ENCODE results near the gene VGLL4. TPM values are rescaled to one million over a fixed set of nuclear protein-coding genes. Genes with fewer than 3 reads are reported as not detected.

The VGLL4 gene
- polyA plus RNA-seq, 1 donor: 50.7 TPM

GRCh38 chr3:11625376-11626083 is 18.2 kb downstream of the VGLL4 start:
- no peak for DNase-seq

DNA sequence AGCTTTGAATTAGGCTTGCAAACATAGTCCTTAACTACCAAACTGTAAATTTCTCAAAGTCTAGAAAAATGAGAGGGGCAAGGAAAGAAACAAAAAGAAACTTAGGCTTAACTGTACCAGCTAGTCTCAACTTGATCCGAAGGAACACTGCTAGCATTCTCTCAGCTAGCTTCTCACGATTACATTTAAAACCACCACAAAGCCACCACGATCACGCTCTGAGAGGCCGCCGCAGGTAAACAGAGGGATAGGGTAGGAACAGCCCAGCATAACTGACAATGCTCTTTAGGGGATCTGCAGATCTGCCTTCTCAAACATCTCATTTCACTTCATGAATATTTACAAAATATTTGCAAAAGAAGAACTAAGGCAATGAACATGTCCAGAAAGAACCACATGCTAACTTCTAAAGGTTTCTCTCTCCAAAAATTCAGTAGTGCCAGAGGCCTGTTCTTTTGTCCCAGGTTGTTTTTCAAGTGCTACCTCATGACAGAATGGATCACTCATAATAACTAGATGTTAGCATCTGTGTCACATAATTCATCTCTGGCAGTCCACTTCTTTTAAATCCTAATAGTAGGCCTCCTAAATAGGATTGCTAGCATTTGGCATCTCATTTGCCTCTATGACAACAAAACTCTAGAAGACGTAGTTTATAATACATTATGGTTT is 18.9 kb downstream of the VGLL4 start:
- no peak for DNase-seq

DNA sequence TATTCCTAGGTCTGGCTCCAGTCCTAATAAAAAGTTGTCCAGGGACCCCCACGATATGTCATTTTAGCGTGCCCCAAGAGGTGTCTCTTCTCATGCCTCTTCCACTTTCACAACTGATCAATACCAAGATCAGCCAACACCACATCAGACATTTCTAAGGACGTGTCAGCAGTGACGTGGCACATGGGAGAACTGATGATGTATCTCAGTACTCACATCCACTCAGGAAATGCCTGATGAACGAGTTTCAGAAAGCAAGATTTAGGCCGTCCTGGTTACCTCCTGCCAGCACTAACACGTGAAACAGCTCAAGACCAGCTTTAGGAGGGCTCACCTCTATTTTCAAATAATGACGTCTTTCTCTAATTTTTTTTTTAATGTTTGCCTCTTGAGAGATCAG is 19.6 kb downstream of the VGLL4 start:
- DNase-seq: no peak

DNA sequence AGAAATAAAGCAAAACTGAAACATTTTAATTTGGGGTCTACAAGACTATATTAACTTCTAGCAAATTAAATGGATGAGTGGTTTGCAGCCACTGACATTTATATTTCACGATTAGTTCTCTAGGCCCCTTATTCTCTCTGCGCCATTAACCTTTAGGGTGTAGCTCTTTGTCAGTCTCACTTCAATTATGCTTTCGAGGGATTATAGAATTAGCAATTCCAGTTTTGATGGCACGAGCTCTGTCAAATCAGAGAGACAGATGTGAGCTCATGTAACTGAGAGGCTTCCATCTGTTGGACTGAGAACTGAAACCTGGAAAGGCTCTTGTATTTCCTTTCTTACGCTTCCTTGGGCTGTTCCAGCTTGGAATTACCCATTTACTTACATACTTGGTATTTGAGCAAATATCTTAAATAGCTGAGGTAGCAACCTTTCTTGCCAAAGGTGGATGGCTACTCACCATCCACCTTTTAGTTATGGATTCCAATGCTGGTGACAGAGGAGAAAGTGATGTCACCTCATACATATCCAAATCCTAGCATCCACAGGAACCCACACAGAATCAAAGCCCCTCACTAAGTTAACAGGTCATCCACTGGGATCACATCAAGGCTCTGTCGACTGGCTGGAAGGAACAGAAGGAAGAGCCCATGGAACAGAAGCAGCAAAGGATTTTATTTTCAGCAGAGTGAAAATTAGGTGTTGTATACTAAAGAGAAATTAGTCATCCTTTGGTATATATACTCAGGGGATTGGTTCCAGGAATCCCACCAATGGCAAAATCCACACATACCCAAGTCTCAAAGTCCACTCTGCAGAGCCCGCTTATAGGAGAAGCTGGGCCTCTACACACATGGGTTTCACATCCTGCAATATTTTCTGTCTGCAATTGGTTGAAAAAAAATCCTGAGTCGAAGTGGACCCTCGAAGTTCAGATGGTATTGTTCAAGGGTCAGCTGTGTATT is 20.8 kb downstream of the VGLL4 start:
- no peak for DNase-seq

DNA sequence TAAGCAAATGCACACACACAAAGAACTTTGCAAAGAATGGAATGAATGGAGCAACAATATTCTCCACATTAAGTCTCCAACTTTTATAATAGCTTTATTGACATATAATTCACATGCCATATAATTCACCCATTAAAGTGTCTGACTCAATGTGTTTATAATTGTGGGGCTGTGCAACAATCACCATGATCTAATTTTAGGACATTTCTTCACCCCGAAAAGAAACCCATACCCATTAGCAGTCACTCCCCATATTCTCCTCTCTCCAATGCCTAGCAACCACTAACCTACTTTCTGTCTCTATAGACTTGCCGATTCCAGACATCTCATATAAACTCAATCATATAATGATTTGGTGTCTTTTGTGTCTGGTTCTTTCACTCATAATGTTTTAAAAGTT is 22.6 kb downstream of the VGLL4 start:
- no peak for DNase-seq

- DNase-seq: no peak
Observed at GRCh38 chr3:11619946-11620652, 23.6 kb downstream of the VGLL4 start.

- no peak for DNase-seq
Observed at GRCh38 chr3:11619461-11619860, 24.3 kb downstream of the VGLL4 start.

DNA sequence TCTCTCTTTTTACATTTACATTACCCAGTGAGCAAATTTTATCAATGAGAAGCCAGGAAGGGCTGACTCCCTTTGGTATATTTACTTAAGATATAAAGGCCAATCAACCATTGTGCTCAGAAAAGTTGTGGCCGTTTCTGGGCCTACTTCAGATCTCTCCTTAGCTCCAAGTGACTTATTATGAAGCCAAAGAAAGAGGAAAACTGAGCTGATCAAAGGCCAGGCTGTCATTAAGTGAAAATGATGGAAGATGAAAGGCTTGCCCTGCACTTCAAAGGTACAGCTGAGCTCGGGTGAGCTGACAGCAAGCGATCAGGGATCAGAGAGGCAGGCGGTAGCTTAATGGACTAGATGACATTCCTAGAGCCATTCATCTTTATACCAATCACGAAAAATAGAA is 24.8 kb downstream of the VGLL4 start:
- DNase-seq: no peak

GRCh38 chr3:11616551-11616950 is 27.2 kb downstream of the VGLL4 start:
- DNase-seq: no peak

GRCh38 chr3:11613851-11614487 is 29.7 kb downstream of the VGLL4 start:
- DNase-seq: no peak

GRCh38 chr3:11613319-11613718 is 30.4 kb downstream of the VGLL4 start:
- DNase-seq: no peak

GRCh38 chr3:11612515-11613188 is 31.1 kb downstream of the VGLL4 start:
- DNase-seq: no peak

DNA sequence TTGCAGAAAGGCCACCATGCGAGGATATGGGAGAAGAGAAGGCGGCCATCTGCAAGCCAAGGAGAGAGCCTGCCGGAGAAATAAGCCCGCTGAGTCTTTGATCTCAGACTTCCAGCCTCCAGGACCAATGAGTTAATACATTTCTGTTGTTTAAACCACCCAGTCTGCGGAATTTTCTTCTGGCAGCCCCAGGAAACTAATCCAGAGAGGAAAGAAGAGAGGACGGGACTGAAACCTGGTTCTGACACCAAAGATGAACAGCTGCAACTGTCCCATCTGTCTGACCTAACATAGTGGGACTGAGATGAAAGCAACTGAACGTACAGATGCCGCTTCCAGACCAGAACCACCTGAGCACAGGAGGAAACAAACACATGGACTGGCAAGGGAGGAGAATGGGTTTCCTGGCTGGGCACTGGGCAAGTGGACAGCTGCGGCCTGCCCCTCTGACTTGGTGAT is 32.3 kb downstream of the VGLL4 start:
- DNase-seq: no peak

GRCh38 chr3:11610700-11611275 is 32.9 kb downstream of the VGLL4 start:
- DNase-seq: no peak

- no peak for DNase-seq
Observed at GRCh38 chr3:11610044-11610671, 33.6 kb downstream of the VGLL4 start.

- DNase-seq: no peak
Observed at GRCh38 chr3:11609481-11609880, 34.2 kb downstream of the VGLL4 start.

DNA sequence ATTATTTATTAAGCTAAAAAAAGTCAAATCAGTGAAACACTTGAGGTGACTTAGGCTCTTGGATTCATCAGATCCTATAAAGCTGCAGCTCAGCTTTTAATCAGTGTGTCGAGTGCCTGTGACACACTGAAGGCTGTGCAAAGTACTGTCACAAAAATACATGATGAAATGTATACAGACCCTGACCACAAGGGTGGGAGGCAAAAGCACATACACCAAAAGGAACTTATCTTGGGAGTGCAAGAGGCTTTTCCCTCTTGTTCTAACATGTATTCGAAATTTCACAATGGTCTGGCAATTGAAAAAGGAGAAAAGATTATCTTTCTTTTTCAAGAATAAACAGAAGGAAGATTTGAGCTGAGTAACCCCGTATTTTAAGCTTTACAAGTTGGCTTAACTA is 35.9 kb downstream of the VGLL4 start:
- DNase-seq: no peak

GRCh38 chr3:11606865-11607440 is 36.8 kb downstream of the VGLL4 start:
- DNase-seq: no peak

GRCh38 chr3:11606090-11606784 is 37.5 kb downstream of the VGLL4 start:
- DNase-seq: no peak

Measured in hindlimb muscle (tissue), 1 donor.